ENCODE data around the gene CCDC88B.

DNA sequence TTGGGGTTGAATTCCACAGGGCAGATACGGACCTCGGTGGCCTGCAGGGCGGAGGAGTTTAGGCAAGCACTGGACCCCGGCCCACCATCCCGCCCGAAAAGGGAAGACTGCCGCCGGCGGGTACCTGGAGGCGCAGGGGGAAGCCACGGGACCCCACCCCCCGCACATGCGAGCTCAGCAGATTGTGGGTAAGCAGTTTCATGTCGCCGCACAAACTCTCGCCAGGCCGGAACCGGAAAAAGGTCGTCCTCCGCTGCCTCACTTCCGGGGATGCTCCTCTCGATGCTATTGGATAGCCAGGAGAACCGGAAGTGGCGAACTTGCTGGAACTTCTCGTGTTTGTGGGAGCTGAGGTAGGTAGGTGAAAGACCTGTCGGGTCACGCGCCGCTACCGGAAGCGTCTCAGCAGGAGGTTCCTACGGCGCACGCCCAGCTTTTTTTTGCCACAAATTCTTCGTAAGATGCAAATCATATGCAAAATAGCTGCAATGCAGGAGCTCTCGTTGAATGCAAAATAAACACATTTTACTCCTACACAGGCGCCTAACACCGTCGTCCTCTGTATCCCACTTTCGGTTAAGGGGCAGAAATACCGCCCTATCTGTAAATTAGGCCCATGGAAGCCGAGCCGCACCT, 22.6 kb upstream of the CCDC88B start, which contains the start of gene TRMT112:
- TF ChIP-seq, protein P1, sequence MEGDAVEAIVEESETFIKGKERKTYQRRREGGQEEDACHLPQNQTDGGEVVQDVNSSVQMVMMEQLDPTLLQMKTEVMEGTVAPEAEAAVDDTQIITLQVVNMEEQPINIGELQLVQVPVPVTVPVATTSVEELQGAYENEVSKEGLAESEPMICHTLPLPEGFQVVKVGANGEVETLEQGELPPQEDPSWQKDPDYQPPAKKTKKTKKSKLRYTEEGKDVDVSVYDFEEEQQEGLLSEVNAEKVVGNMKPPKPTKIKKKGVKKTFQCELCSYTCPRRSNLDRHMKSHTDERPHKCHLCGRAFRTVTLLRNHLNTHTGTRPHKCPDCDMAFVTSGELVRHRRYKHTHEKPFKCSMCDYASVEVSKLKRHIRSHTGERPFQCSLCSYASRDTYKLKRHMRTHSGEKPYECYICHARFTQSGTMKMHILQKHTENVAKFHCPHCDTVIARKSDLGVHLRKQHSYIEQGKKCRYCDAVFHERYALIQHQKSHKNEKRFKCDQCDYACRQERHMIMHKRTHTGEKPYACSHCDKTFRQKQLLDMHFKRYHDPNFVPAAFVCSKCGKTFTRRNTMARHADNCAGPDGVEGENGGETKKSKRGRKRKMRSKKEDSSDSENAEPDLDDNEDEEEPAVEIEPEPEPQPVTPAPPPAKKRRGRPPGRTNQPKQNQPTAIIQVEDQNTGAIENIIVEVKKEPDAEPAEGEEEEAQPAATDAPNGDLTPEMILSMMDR (IDR thresholded peaks at IDR 0.05; ENCODE audit: poor library complexity), result no peak
- TF ChIP-seq EZH2 (IDR thresholded peaks at IDR 0.05; ENCODE audit: borderline replicate concordance), result no peak
- no peak for TF ChIP-seq EZH2phosphoT487 (IDR thresholded peaks at IDR 0.05; ENCODE audit: low read depth, severe bottlenecking, unreplicated experiment)
